Activated naive CD8-positive, alpha-beta T cell treated with anti-CD3 and anti-CD28 coated beads for 36 hours (primary cell): ENCODE results near the gene CAPZB. TPM values are rescaled to one million over a fixed set of nuclear protein-coding genes. Genes with fewer than 3 reads are reported as not detected.

Experiments used
- DNase-seq: peaks from one replicate; pipeline ENCODE4 v3.0.0; 2021
- H3K27ac Mint-ChIP-seq: one replicate; pipeline ENCODE4 v1.8.0; 2022; ENCODE audit warnings: mild to moderate bottlenecking, moderate library complexity, mixed read lengths
- H3K27me3 Mint-ChIP-seq: one replicate; pipeline ENCODE4 v1.8.0; 2022; ENCODE audit warnings: mild to moderate bottlenecking, mixed read lengths
- H3K36me3 Mint-ChIP-seq: one replicate; pipeline ENCODE4 v1.8.0; 2021; ENCODE audit warnings: mild to moderate bottlenecking, mixed read lengths
- H3K4me1 Mint-ChIP-seq: one replicate; pipeline ENCODE4 v1.8.0; 2021; ENCODE audit warnings: mixed read lengths
- H3K4me3 Mint-ChIP-seq: one replicate; pipeline ENCODE4 v1.8.0; 2022; ENCODE audit warnings: mild to moderate bottlenecking, moderate library complexity, mixed read lengths
- H3K9me3 Mint-ChIP-seq: one replicate; pipeline ENCODE4 v1.8.0; 2022; ENCODE audit warnings: mixed read lengths
- total RNA-seq, 2 experiments: library from RNA; stranded (reverse); gene quantifications; one replicate each; pipeline ENCODE4 v1.2.3, GENCODE V29; 2021

The CAPZB gene
- total RNA-seq, 2 experiments from 2014 or later: 324 to 332 TPM

GRCh38 chr1:19396280-19396679 lies 89.1 kb downstream of the CAPZB start:
- Mint-ChIP-seq H3K4me3 (no peak overlapping the region), H3K27ac (no peak overlapping the region), H3K9me3 (no peaks in the 10 kb centered on the region), H3K4me1 (peaks cover 52% of the 10 kb centered on the region), H3K27me3 (no peaks in the 10 kb centered on the region), H3K36me3 (peaks cover 18% of the 10 kb centered on the region)
- no peak for DNase-seq

- DNase-seq: no peak
- Mint-ChIP-seq H3K27me3 (no peaks in the 10 kb centered on the region), H3K36me3 (peaks cover 16% of the 10 kb centered on the region), H3K27ac (no peak overlapping the region), H3K4me3 (no peak overlapping the region), H3K4me1 (peaks cover 54% of the 10 kb centered on the region), H3K9me3 (no peaks in the 10 kb centered on the region)
These were observed 89.6 kb downstream of the CAPZB start for GRCh38 chr1:19395678-19396192.

- Mint-ChIP-seq H3K9me3 (no peaks in the 10 kb centered on the region), H3K4me1 (peaks cover 54% of the 10 kb centered on the region), H3K4me3 (no peak overlapping the region)
These were observed 92.3 kb downstream of the CAPZB start for GRCh38 chr1:19393046-19393445.

GRCh38 chr1:19392221-19392620 lies 93.1 kb downstream of the CAPZB start:
- DNase-seq: no peak
- Mint-ChIP-seq H3K9me3 (no peaks in the 10 kb centered on the region), H3K27ac (peak overlapping the region; percentile 96), H3K4me3 (peak overlapping the region; percentile 79), H3K36me3 (peaks cover 12% of the 10 kb centered on the region), H3K4me1 (peaks cover 61% of the 10 kb centered on the region), H3K27me3 (no peaks in the 10 kb centered on the region)

More at GRCh38 chr1:19393046-19393445, 92.3 kb downstream of the CAPZB start:
- H3K27ac Mint-ChIP-seq: peak overlapping the region; percentile 58
- peaks cover 11% of the 10 kb centered on the region for H3K36me3 Mint-ChIP-seq
- no peak for DNase-seq
- H3K27me3 Mint-ChIP-seq: no peaks in the 10 kb centered on the region

GRCh38 chr1:19391596-19391981 lies 93.8 kb downstream of the CAPZB start:
- Mint-ChIP-seq H3K36me3 (peaks cover 12% of the 10 kb centered on the region), H3K27ac (peak overlapping the region; percentile 96), H3K4me1 (peaks cover 61% of the 10 kb centered on the region), H3K9me3 (no peaks in the 10 kb centered on the region), H3K27me3 (no peaks in the 10 kb centered on the region), H3K4me3 (peak overlapping the region; percentile 79)
- DNase-seq: no peak

GRCh38 chr1:19390901-19391595 lies 94.3 kb downstream of the CAPZB start:
- Mint-ChIP-seq H3K4me1 (peaks cover 60% of the 10 kb centered on the region), H3K27ac (peak overlapping the region; percentile 96), H3K4me3 (peak overlapping the region; percentile 79), H3K27me3 (no peaks in the 10 kb centered on the region), H3K36me3 (peaks cover 12% of the 10 kb centered on the region), H3K9me3 (no peaks in the 10 kb centered on the region)
- peak; percentile 44 for DNase-seq

- Mint-ChIP-seq H3K4me3 (no peak overlapping the region), H3K27me3 (no peaks in the 10 kb centered on the region), H3K27ac (peak overlapping the region; percentile 96), H3K36me3 (peaks cover 12% of the 10 kb centered on the region), H3K4me1 (peaks cover 57% of the 10 kb centered on the region), H3K9me3 (no peaks in the 10 kb centered on the region)
- DNase-seq: no peak
These were observed 95.0 kb downstream of the CAPZB start for GRCh38 chr1:19390166-19390850.

- peaks cover 12% of the 10 kb centered on the region for H3K36me3 Mint-ChIP-seq
- peaks cover 51% of the 10 kb centered on the region for H3K4me1 Mint-ChIP-seq
- H3K4me3 Mint-ChIP-seq: no peak overlapping the region
- H3K9me3 Mint-ChIP-seq: no peaks in the 10 kb centered on the region
- no peak overlapping the region for H3K27ac Mint-ChIP-seq
- DNase-seq: no peak
- H3K27me3 Mint-ChIP-seq: no peaks in the 10 kb centered on the region
These were observed 96.4 kb downstream of the CAPZB start for GRCh38 chr1:19388980-19389379.

- peaks cover 15% of the 10 kb centered on the region for H3K36me3 Mint-ChIP-seq
- H3K27ac Mint-ChIP-seq: no peak overlapping the region
- peaks cover 41% of the 10 kb centered on the region for H3K4me1 Mint-ChIP-seq
- no peaks in the 10 kb centered on the region for H3K27me3 Mint-ChIP-seq
- no peak for DNase-seq
- no peaks in the 10 kb centered on the region for H3K9me3 Mint-ChIP-seq
- H3K4me3 Mint-ChIP-seq: no peak overlapping the region
These were observed 98.3 kb downstream of the CAPZB start for GRCh38 chr1:19387045-19387467.

GRCh38 chr1:19385869-19386591 lies 99.3 kb downstream of the CAPZB start:
- Mint-ChIP-seq H3K27ac (no peak overlapping the region), H3K9me3 (no peaks in the 10 kb centered on the region), H3K4me1 (peaks cover 32% of the 10 kb centered on the region), H3K4me3 (no peak overlapping the region), H3K36me3 (peaks cover 15% of the 10 kb centered on the region), H3K27me3 (no peaks in the 10 kb centered on the region)
- no peak for DNase-seq

GRCh38 chr1:19385221-19385620 lies 100.1 kb downstream of the CAPZB start:
- H3K27me3 Mint-ChIP-seq: no peaks in the 10 kb centered on the region
- no peak for DNase-seq
- no peak overlapping the region for H3K27ac Mint-ChIP-seq
- no peak overlapping the region for H3K4me3 Mint-ChIP-seq
- H3K4me1 Mint-ChIP-seq: peaks cover 25% of the 10 kb centered on the region
- H3K9me3 Mint-ChIP-seq: no peaks in the 10 kb centered on the region
- peaks cover 15% of the 10 kb centered on the region for H3K36me3 Mint-ChIP-seq

GRCh38 chr1:19384772-19385187 lies 100.6 kb downstream of the CAPZB start:
- Mint-ChIP-seq H3K4me1 (peaks cover 25% of the 10 kb centered on the region), H3K27me3 (no peaks in the 10 kb centered on the region), H3K4me3 (no peak overlapping the region), H3K9me3 (no peaks in the 10 kb centered on the region), H3K36me3 (peaks cover 14% of the 10 kb centered on the region), H3K27ac (peak overlapping the region; percentile 14)
- DNase-seq: no peak

- Mint-ChIP-seq H3K27ac (peak overlapping the region; percentile 49), H3K9me3 (no peaks in the 10 kb centered on the region), H3K27me3 (no peaks in the 10 kb centered on the region), H3K36me3 (peaks cover 12% of the 10 kb centered on the region), H3K4me1 (peaks cover 25% of the 10 kb centered on the region), H3K4me3 (no peak overlapping the region)
- DNase-seq: no peak
These were observed 101.2 kb downstream of the CAPZB start for GRCh38 chr1:19384113-19384512.

GRCh38 chr1:19382222-19382621 lies 103.1 kb downstream of the CAPZB start:
- H3K4me3 Mint-ChIP-seq: no peak overlapping the region
- H3K4me1 Mint-ChIP-seq: peaks cover 23% of the 10 kb centered on the region
- no peaks in the 10 kb centered on the region for H3K27me3 Mint-ChIP-seq
- H3K27ac Mint-ChIP-seq: no peak overlapping the region
- no peaks in the 10 kb centered on the region for H3K9me3 Mint-ChIP-seq
- DNase-seq: no peak
- peaks cover 17% of the 10 kb centered on the region for H3K36me3 Mint-ChIP-seq

GRCh38 chr1:19381261-19381660 lies 104.1 kb downstream of the CAPZB start:
- no peak for DNase-seq
- H3K4me1 Mint-ChIP-seq: peaks cover 28% of the 10 kb centered on the region
- no peaks in the 10 kb centered on the region for H3K27me3 Mint-ChIP-seq
- no peaks in the 10 kb centered on the region for H3K9me3 Mint-ChIP-seq
- H3K27ac Mint-ChIP-seq: no peak overlapping the region
- no peak overlapping the region for H3K4me3 Mint-ChIP-seq
- peaks cover 24% of the 10 kb centered on the region for H3K36me3 Mint-ChIP-seq
